GM21423 (cell line): ENCODE measurements around the gene CIBAR2.

Source experiments
- ATAC-seq: cut with Tn5 transposase; IDR thresholded peaks from one replicate; pipeline ENCODE4 v1.9.1; 2021; ENCODE audit warnings: mild to moderate bottlenecking, moderate library complexity; ENCODE audit not compliant: unreplicated experiment

CIBAR2 gene

DNA sequence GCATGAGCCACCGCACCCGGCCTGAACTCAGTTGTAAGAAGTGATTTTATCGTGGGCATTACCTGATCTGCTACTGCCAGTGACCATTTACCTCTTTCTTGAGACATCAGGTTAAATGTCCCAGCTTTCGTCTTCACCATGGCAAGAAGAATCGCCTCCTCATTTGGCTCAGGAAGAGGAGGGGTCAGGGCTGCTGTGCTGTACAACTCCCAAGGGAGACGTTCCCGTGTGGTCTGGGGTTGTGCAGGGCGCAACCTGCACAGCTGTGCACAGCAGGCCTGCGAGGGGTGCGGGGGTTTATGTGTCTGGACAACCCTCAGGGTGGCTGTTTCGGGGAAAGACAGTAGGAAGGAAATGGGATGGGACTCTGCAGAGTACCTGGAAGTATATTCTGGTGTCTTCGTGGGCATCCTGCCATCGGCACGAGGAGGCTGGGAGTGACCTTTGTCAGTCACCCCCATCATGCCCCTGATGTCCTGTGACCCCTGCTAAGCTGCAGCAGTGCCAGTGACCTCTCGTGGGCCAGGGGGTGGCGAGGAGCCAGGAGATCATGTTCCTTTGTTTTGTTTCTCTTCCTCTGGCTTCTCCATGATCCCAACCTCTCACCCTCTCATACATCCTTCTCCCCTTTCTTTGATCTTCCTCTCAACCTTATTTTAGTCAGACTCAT lies 27.3 kb downstream of the CIBAR2 start:
- no peak for ATAC-seq

DNA sequence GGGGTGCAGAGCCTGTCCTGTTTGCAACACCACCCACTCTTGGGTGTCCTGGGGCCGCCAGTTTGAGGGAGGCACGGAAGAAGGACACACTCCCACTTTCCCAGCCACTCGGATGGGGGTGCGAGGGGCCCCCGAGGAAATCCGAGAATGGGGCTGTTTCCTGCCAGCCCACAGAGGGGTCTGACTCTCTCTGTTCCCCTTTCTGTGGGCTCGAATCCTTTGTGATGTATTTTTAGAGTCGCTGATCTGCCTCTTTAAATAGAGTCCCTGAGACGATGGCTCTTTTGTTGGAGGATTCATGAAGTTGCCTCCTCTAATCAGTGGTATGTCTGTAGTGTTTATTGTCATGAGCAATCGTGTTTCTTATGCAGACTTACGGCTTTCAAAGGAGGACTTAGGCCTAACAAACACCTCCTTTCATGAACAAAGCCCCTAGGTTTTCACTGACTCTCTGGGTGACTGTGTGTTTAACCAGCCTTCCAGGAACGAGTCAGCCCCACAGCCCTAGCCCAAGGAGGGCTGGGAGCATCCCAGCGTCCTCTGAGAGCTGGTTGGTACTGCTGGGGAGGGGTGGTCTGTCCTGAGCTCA lies 29.1 kb downstream of the CIBAR2 start:
- ATAC-seq: peak; percentile 22

DNA sequence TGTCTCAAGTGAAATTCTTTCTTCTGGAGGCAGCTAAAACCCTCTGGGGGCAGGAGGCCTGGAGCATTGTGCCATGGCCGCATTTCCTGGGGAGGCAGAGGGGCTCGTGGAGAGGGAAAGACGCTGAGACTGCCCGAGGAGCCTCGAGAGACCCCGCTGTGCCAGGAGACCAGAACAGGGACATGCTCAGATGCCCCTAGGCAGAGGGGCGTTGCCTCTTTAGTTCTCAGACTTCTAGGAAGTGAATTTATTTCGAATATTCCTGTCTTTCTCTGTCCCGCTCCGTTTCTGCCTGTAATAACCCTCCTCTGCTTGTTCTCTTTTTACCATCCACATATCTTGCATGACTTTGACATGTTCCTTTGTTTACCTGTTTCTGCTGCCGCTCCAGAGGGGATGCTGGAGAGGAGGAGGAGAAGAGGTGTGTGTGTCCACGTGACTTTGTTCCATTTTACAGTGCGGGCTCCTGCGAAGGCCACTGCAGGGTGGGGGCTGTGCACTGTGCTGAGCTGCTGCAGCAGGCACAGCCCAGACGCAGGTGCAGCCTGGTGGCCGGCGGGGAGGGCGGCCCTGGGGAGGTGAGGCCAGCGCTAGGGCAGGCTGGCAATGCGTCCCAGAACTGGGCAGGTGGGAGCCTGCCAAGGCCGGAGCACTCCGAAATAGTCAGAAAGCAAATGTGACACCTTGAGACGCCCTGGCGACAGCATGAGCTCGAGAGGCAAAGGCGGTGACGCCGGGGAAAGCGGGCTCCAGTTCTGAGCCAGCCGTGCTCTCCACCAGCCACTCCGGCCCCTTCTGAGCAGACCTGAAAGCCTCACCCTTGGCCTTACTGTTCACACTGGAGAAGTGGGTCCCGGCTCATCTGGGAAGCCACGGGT lies 29.9 kb downstream of the CIBAR2 start:
- peak; percentile 42 for ATAC-seq

DNA sequence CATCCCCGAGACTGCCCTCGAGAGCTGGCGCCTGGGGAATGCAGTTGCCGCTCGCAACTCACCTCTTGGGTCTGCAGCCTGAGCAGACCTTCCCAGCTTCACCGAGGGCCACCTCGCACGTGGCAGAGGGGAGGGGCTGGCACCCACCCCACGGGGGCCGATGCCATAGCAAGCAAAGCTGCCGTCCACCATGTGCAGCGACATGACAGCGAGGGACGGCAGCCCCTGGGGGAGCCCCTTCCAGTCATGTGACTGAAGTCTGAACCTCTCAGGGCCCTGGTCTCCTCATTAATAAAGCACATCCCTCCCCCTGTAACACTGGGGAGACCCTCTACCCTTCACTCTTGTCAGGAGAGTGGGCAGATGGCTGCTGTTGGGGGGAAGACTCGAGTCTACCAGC lies 30.5 kb downstream of the CIBAR2 start:
- ATAC-seq: no peak

DNA sequence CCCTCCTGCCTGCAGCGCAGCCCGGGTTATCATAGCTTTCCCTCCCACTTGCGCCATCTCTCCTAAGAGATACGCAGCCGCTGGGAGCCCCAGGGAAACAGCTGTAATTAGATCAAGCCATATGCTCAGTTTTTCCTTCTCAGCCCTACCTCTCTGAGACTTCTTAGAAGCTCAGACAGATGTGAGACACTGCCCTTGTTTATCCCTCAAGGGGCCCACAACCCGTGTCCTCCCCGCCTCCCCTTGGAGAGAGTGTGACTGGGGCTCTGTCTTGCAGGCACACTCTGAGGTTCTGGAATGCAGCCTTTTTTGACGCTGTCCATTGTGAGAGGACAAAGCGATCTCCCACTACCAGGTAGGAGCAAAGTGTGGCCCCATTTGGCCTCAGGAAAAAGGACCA lies 31.2 kb downstream of the CIBAR2 start:
- no peak for ATAC-seq

DNA sequence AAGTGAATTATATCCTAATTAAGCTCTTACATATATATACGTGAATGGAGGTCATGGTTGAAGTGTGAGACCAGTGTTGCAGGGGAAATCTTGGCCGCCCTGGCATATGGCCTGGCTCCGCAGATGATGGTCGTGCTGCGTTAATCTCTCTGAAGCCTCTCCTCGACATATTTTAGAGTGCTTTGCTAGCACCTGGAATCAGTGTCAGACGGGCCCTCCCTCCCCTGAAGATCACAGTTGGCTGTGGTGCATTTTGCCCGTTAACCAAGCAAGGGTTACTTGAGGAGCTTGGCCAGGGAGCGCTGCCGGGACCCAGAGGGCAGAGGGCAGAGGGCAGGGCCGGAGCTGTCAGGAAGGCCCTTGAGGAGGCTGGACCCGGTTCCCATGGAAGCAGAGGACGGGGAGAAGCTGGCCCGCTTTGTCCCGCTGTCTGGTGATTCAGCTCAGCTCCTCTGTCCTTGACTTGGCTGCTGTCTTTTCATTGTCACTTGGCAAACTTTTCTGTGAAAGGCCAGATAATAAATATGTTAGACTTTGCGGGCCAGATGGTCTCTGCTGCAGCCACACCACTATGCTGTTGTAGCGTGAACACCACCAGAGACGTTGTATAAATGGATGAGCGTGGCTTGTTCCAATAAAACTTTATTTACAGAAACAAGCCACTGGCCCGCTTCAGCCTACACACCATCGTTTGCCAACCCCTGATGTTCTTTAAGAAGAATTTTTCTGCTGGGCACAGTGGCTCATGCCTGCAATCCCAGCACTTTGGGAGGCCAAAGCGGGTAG lies 32.3 kb downstream of the CIBAR2 start:
- no peak for ATAC-seq

DNA sequence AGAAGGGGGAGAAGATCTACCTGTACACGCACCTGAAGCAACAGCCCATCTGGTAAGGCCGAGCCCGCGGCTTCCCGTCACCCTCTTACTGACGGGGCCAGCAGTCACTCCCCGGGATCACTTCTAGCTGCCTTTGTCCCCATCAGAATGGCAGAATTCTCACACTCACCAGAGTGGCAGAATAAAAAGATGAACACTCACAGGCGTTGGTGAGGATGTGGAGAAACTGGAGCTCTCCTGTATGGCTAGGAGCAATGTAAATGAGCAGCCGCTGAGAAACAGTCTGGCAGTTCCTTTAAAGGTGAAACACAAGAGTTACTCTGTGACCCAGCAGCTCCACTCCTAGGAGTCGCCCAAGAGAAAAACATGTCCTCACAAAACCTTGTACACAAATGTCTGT lies 33.3 kb downstream of the CIBAR2 start:
- ATAC-seq: no peak

DNA sequence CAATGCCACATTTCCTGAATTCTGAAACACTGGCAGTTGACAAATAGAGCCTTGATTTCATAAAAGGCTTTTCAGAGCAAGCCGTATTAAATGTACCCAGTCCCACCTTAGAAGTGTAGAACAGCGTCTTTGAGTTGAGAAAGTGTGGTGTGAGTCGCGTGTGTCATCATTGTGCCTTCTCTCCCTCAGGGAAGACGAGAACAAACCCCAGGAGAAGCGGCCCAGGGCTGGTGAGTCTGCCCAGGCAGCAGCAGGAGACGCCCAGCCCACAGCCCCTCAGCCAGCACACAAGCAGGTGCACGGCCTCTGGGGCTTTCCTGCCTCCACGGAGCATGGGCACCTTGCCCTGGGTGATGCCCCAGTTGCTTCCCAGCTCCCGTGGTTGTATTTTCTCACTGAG lies 34.0 kb downstream of the CIBAR2 start:
- no peak for ATAC-seq

DNA sequence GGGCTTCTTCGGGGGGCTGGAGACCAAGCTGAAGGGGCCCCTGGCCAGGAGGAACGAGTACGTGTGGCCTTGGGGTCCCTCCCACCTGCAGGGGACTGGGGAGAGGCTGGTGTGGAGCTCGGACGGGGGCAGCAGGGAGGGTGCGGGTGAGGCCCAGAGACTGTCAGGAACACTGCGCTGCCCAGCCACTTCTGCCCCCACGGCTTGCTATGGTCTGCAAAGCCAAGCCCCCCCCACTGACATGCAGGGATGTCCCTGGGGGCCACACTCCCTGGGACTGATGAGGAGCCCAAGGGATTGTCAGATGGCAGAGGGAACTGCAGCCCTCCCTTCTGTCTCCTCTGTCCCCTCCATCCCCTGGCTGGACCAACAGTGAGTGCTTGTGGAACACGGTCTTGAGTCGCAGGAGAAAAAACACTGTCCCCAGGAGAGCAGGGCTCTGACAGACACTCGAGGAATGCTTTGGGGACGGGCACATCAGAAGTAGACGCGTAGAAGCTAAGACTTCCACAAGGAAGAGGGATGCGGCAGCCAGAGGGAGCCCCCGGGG lies 34.6 kb downstream of the CIBAR2 start:
- no peak for ATAC-seq

DNA sequence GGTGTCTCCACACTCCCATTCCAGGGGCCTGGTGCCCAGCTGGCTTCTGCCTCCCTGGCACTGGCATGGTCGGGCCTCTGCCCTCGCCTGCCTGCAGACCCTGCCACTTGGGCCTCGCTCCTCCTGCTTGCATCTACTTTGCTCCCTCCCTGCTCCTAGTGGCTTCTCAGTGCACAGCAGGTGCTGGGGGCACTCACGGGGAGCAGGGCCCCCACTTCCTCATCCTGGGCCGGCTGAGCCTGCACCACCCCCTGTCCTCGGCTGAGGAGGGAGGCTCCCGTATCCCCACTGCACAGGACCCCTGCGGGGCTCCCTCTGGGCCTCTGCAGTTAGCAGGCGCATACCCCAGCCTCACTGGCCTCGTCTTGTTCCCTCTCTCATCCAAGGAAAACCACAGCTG lies 35.2 kb downstream of the CIBAR2 start:
- ATAC-seq: no peak

DNA sequence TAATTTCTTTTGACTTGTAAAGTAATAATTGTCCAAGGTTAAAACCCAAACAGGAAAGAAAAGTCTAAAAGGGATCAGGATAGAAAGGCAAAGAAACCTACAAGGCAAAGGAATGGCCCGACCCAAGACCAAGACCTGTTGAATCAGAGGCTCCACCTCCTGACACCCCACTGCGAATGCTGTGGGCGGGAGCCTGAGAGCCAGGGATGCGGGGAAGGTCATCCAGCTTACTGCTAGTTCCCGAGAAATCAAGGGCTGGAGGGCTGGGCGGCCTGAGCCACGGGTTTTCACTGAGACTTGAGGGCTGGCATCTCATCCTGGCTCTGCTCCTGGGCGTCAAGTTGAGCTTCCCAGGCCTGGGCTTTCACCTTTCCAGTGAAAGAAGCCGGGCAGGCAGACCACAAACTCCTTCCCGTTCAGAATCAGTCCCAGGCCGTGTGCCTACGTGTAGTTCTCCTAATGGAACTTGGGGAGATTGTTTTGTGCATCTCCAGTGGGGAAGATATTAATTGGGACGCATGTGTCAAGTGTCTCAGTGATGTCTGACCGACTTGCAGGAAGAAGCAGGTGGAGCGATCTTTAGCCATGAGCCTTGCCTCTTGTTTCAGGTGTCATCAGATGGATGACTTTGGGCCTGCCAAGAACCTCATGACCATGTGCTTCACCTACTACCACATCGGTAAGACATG lies 36.9 kb downstream of the CIBAR2 start:
- no peak for ATAC-seq

DNA sequence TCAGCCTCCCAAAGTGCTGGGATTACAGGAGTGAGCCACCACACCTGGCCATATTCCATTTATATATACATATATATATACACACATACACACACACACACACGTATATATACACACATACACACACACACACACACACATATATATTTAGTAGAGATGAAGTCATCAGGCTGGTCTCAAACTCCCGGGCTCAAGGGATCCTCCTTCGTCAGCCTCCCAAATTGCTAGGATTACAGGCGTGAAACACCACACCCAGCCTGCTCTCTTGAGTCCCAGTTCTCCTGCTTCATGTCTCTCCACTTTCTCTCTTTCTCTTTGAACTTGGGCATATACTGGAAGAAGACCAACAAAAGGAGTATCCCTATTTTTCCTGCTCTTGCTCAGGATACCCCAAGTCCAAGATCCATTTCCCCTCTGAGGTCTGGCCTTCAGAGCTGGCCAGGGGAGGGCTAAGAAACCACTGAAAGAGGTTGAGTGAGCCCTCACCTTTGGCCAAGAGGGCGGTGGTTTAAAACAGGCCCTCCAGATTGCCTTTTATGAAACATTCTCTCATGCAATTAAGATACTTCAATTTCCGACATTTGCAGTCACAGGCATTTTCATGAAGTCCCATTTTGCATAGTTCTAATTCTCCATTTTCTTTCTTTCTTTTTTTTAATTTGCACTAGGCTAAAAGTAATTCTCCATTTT lies 37.9 kb downstream of the CIBAR2 start:
- no peak for ATAC-seq

DNA sequence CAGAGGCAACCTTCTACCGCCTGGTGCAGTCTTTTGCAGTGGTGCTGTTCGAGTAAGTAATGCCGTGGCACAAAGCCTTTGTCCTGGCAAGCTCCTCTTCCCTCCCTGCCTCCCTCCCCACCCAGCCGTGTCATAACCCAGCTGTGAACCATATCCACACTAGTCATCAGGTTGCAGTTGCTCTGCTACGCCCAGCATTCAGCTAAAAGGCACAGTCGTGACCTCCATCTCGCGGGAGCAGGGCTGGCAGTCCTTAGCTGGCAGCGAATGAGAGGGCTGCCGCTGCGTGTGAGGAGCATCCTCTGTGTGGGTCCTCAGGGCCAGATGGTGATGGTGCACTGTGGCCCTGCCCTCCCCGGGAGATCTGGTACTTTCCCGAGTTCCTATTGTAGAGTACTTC lies 39.3 kb downstream of the CIBAR2 start:
- no peak for ATAC-seq

DNA sequence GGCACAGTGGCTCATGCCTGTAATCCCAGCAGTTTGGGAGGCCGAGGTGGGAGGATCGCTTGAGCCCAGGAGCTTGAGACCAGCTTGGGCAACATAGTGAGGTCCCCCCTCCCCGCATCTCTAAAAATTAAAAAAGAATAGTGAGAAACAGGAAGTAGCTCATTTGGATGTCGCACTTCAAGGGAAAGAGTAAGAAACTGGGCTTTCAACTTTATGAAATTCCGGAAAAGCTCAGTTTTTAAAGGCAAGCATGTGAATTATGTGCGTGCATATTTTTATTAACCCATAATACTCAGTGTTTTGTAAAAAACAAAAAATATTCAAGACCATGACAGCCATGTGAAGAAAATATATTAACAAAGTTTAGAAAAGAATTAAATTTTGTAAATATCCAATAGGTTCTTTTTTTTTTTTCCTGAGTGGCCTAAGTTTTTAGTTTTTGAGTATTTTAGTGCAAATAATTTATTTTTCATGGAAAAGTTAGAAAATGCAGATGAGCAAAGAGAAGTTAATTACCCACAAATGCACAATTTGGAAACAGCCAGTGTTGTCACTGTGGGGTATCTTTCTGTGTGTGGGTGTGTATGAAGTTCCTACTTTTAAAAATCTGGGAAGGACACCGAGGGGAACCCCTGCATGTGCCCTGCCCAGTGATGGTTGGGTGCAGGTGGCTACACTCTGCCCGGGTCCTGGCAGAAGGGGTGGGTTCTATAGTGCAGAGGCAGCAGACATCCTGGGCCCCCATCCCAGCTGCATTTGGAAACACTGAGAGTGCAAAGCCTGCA lies 40.0 kb downstream of the CIBAR2 start:
- ATAC-seq: no peak

DNA sequence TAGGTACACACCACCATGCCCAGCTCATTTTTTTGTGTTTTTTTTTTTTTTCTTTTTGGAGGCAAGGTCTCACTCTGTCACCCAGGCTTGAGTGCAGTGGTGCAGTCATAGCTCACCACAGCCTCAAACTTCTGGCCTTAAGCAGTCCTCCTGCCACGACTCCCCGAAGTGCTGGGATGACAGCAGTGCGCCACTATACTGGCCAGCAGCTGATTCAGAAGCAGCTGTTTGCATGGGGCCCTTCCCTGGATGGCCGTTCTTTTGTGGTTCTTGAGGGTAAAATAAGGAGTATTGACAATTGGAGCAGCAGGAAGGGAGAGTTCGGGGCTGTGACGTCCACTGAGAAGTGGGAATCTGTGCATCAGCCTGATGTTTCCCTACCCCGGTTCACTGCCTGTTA lies 43.1 kb downstream of the CIBAR2 start:
- ATAC-seq: no peak

DNA sequence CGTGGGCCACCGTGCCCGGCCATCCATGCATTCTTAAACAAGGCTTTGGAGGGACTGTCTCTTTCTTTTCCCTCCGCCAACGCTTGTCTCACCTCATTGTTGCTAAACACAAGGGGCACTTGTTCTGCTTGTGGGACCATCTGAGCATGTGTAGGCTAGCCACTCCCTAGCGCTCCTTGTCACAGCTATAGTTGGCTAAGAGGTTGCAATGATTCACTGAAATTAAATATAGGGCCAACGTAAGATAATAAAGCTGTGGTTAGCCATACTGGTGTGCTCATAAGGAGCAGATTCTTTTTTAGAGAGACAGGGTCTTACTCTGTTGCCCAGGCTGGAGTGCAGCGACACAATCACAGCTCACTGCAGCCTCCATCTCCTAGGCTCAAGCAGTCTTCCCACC lies 43.5 kb downstream of the CIBAR2 start:
- ATAC-seq: no peak

DNA sequence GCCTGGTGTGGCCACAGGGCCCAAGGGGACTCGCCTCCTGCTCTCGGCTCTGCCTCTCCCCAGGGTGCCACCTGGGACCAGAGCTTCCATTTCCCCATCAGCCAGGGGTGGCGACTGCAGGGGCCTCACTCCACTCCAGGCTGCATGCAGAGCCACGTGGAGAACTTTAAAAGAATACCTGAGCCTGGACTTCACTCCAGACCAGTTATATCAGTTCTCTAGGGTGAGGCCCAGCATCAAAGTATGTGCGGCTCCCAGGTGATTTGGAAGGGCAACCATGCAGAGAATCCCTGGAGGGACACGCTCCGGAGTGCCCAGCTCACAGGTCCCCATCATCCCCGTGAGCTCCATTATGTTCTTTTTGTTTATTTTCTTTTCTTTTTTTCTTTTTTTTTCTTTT lies 44.8 kb downstream of the CIBAR2 start:
- ATAC-seq: no peak

DNA sequence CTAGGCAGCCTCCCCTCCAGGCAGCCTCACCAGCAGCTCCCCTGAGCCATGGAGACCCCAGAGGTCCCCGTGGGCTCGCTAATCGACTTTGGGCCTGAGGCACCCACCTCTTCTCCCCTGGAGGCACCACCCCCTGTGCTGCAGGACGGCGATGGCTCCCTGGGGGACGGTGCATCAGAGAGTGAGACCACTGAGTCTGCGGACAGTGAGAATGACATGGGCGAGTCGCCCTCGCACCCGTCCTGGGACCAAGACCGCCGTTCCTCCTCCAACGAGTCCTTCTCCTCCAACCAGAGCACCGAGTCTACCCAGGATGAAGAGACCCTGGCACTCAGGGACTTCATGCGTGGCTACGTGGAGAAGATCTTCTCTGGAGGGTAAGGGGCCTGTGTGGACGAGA lies 45.2 kb downstream of the CIBAR2 start:
- no peak for ATAC-seq

DNA sequence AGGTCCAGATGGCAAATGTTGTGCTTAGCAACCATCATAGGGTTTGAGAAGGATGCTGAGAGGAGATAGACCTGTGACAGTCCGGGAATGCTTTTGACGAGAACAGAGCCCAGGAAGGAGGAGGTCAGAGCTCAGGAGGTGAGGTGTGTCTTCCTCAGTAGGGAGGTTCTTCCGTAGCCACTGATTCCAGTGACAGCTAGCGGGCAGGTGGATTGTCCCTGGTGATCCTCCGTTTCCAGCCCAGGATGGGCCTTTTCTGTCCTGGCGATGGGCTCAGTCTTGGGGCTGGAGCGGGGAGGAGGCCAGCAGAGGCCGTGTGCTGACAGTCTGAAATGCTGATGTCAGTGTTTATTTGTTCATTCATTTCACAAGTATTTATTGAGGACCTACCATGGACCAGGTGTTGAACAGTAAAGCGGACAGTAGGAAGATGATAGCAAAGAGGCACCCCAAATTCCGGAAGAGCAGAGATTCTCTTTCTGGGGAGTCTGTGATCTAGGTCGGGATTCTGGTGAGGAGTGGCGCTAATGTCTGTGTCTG lies 45.9 kb downstream of the CIBAR2 start:
- no peak for ATAC-seq
